SK-N-SH (cell line): ENCODE measurements around the gene CEP120.

Experiments used
- CTCF ChIP-seq: fragments of 200-600 bp; sonication (generic); IDR thresholded peaks from 2 replicates; pipeline ENCODE4 v1.6.1; 2017; ENCODE audit warnings: antibody characterized with exemption, mild to moderate bottlenecking, moderate library complexity
- EP300 ChIP-seq, 2 experiments: IDR thresholded peaks; 2 replicates each; pipeline versions ENCODE4 v1.4.0 to v1.6.1; 2012; ENCODE audit warnings: borderline replicate concordance in 1 of 2, low read depth in 1 of 2, low read length in 1 of 2
- GATA2 ChIP-seq: sonication (generic); formaldehyde crosslinking; IDR thresholded peaks from 2 replicates; pipeline ENCODE4 v1.5.0; 2020; ENCODE audit warnings: mild to moderate bottlenecking, missing genetic modification reagents
- JUND ChIP-seq: IDR thresholded peaks from 2 replicates; pipeline ENCODE4 v1.4.0; 2012
- MAX ChIP-seq: IDR thresholded peaks from 2 replicates; pipeline ENCODE4 v1.4.0; 2012; ENCODE audit warnings: low read depth
- NFIC ChIP-seq: IDR thresholded peaks from 2 replicates; pipeline ENCODE4 v1.4.0; 2012; ENCODE audit warnings: borderline replicate concordance
- POLR2AphosphoS5 ChIP-seq: IDR thresholded peaks from 2 replicates; pipeline ENCODE4 v1.6.1; 2012; ENCODE audit warnings: low read depth, low read length
- REST ChIP-seq: IDR thresholded peaks from 2 replicates; pipeline ENCODE4 v1.6.1; 2012; ENCODE audit warnings: mild to moderate bottlenecking, low read depth, low read length, moderate library complexity
- SMC3 ChIP-seq: IDR thresholded peaks from 2 replicates; pipeline ENCODE4 v1.6.1; 2012; ENCODE audit warnings: low read depth, low read length, improper control_type of control experiment
- TAF1 ChIP-seq: IDR thresholded peaks from 2 replicates; pipeline ENCODE4 v1.6.1; 2012; ENCODE audit warnings: low read depth, mild to moderate bottlenecking, low read length, moderate library complexity, borderline replicate concordance
- TEAD4 ChIP-seq: IDR thresholded peaks from 2 replicates; pipeline ENCODE4 v1.4.0; 2012; ENCODE audit warnings: mild to moderate bottlenecking, borderline replicate concordance; ENCODE audit not compliant: insufficient read depth

- TF ChIP-seq POLR2AphosphoS5 (no peak), SMC3 (no peak), TEAD4 (no peak), CTCF (no peak), REST (no peak), NFIC (no peak), TAF1 (no peak), GATA2 (CRISPR knock-in tag) (no peak), EP300 (IDR thresholded peaks at IDR 0.05; ENCODE audit: borderline replicate concordance in 1 of 2, low read depth in 1 of 2, low read length in 1 of 2) (no peak), JUND (no peak), MAX (no peak)
Observed at GRCh38 chr5:123427281-123427680, 4.1 kb upstream of the CEP120 start.
